Measurements from ENCODE around the gene CAMTA1. TPM values are rescaled to one million over a fixed set of nuclear protein-coding genes. Genes with fewer than 3 reads are reported as not detected.

The CAMTA1 gene
- total RNA-seq, 4 donors from 2014 or later: 57.4 to 88.3 (median 62.1) TPM

GRCh38 chr1:7813677-7814373 lies 1028.6 kb downstream of the CAMTA1 start:
- DNase-seq: no peak
- H3K27me3 ChIP-seq: no peaks in the 10 kb centered on the region
- TF ChIP-seq CTCF (IDR thresholded peaks at IDR 0.05) (no peak), POLR2A (IDR thresholded peaks at IDR 0.05) (no peak)
- H3K36me3 ChIP-seq: peaks cover 0 to 58% (median 0%) of the 10 kb centered on the region in 3 donors
- H3K4me1 ChIP-seq: no peaks in the 10 kb centered on the region
- H3K9me3 ChIP-seq: peaks cover 0 to 8% (median 3%) of the 10 kb centered on the region in 4 donors
- no peak overlapping the region for H3K4me3 ChIP-seq
- no peak overlapping the region for H3K27ac ChIP-seq

Small RNA genes within 50 kb of the gene (small RNA-seq; reads per million reads assigned to genes)
- 0 reads per million in 2 donors for gene AL359881.1
- gene AL590128.1: 0 reads per million in 2 donors
- 0 reads per million in 2 donors for gene RNU1-8P

Other genes starting within 250 kb of the CAMTA1 start
- gene NOL9, start 230.9 kb upstream of the CAMTA1 start, total RNA-seq: 10 to 100 TPM; 19.0 to 28.0 (median 22.5) TPM
- gene TAS1R1, start 230.1 kb upstream of the CAMTA1 start, total RNA-seq: not detected
- 10 to 100 TPM; 27.0 to 80.9 (median 38.2) TPM for gene ZBTB48, start 205.5 kb upstream of the CAMTA1 start, total RNA-seq
- 10 to 100 TPM; 14.4 to 25.1 (median 18.2) TPM for gene KLHL21, start 182.6 kb upstream of the CAMTA1 start, total RNA-seq
- 1 to 10 TPM; 3.3 to 7.4 (median 6.0) TPM for gene PHF13, start 171.7 kb upstream of the CAMTA1 start, total RNA-seq
- 10 to 100 TPM in 3 of 4 donors, 1 to 10 TPM in 1; 9.9 to 22.8 (median 18.8) TPM for gene THAP3, start 160.6 kb upstream of the CAMTA1 start, total RNA-seq
- 100 to 1,000 TPM in 1 of 4 donors, 10 to 100 TPM in 3; 62.9 to 119 (median 63.4) TPM for gene DNAJC11, start 83.6 kb upstream of the CAMTA1 start, total RNA-seq